HG02981 (cell line): Measurements from ENCODE around the gene RPUSD2.

Experiments
- ATAC-seq: cut with Tn5 transposase; IDR thresholded peaks from one replicate; pipeline ENCODE4 v1.9.1; 2021; ENCODE audit warnings: mild to moderate bottlenecking, moderate library complexity; ENCODE audit not compliant: unreplicated experiment

The RPUSD2 gene

DNA sequence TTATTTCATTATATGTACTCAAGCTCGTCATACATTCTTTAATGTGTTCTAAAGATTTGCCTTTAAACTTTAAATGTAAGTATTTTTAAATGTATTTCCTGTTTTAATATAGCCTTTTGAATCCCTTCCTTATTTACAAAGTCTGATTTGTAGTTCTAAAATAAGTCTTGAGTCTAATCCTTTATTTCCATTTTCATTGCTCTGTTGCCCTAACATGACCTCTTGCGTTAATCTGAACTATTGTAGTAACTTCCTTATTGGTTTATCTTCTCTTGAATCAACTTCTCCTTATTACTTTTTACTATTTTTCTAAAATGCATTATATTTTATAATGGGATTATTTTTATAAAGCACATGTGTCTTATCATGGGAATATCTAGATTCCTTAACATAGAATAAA lies 48.9 kb downstream of the RPUSD2 start:
- no peak for ATAC-seq

DNA sequence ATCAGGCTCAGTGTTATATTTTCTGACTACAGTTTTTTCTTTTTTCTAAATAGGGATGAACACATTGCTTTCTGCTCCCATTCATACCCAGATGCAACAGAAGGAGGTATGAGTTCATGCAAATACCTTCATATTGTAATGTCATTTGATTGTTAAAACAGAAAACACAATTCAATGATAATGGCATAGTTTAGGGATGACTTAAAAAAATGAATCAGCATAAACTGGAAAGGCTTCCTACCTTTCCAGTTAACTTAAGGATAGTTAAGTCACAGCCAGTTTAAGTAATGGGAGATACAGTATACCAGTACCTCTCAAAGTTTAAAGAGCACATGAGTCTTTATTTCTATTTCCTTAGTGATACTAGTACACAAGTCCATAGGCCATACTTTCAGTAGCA lies 49.8 kb downstream of the RPUSD2 start:
- no peak for ATAC-seq

DNA sequence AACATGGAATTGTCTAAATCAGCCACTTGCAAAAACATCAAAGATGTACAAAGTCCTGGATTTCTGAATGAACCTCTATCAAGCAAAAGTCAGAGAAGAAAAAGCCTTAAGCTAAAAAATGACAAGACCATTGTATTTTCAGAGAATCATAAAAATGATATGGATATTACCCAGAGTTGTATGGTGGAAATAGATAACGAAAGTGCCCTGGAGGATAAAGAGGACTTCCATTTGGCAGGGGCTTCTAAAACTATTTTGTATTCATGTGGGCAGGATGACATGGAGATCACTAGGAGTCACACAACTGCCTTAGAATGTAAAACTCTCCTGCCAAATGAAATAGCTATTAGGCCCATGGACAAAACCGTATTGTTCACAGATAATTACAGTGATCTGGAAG lies 54.3 kb downstream of the RPUSD2 start:
- ATAC-seq = no peak
